Parathyroid adenoma (tissue), 2 donors: ENCODE results near the gene NAA40.

ENCODE experiments used
- H2AFZ ChIP-seq: fragments of 300-600 bp; sonication (generic); one replicate; pipeline ENCODE4 v1.7.0; 2017; ENCODE audit warnings: antibody characterized with exemption, mild to moderate bottlenecking
- H3K27ac ChIP-seq: fragments of 300-600 bp; sonication (generic); one replicate; pipeline ENCODE4 v1.7.0; 2017
- H3K27me3 ChIP-seq: fragments of 300-600 bp; sonication (generic); one replicate; pipeline ENCODE4 v1.7.0; 2017; ENCODE audit warnings: low read length; ENCODE audit not compliant: control insufficient read depth, insufficient read depth
- H3K36me3 ChIP-seq: fragments of 300-600 bp; sonication (generic); one replicate; pipeline ENCODE4 v1.7.0; 2017; ENCODE audit warnings: low read length; ENCODE audit not compliant: control insufficient read depth, insufficient read depth
- H3K4me1 ChIP-seq: fragments of 300-600 bp; sonication (generic); one replicate; pipeline ENCODE4 v1.7.0; 2017; ENCODE audit warnings: control low read depth
- H3K4me2 ChIP-seq: fragments of 300-600 bp; sonication (generic); one replicate; pipeline ENCODE4 v1.7.0; 2017; ENCODE audit warnings: low read length
- H3K4me3 ChIP-seq: fragments of 300-600 bp; sonication (generic); one replicate; pipeline ENCODE4 v1.7.0; 2017; ENCODE audit warnings: low read depth, low read length
- H3K79me2 ChIP-seq: fragments of 300-600 bp; sonication (generic); one replicate; pipeline ENCODE4 v1.7.0; 2017; ENCODE audit warnings: control low read depth
- H3K9ac ChIP-seq: fragments of 300-600 bp; sonication (generic); one replicate; pipeline ENCODE4 v1.7.0; 2017; ENCODE audit warnings: mild to moderate bottlenecking
- H3K9me3 ChIP-seq: fragments of 300-600 bp; sonication (generic); one replicate; pipeline ENCODE4 v1.7.0; 2017; ENCODE audit warnings: low read length; ENCODE audit not compliant: control insufficient read depth
- TF ChIP-seq, protein P1 (sequence below): fragments of 300-600 bp; sonication (generic); IDR thresholded peaks from one replicate; pipeline ENCODE4 v1.7.0; 2017; ENCODE audit warnings: antibody characterized with exemption, mild to moderate bottlenecking
- donor health status: primary hyperparathyroidism.

The NAA40 gene

DNA sequence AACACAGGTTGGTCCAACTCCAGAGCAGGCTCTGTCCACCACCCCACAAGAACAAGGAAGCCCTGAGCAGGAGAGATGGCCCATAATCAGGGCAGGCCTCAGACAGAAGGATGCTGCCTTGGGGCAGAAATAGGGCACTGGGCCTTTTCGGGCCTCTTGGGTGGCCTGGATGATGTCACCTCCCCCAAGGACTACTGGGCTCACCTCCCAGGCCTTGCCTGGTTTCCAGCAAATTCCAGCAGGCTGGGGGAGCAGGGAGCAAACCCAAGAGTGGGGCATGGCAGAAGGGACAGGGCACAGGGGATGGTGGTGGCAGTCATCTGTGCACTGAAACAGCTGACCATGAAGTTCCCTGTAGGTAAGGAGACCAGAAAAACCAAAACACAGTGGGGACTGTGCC lies 5.3 kb upstream of the NAA40 start:
- Histone ChIP-seq H3K27ac (no peak overlapping the region), H3K9ac (no peak overlapping the region), H3K9me3 (no peaks in the 10 kb centered on the region), H3K27me3 (no peaks in the 10 kb centered on the region), H3K4me1 (no peaks in the 10 kb centered on the region), H3K79me2 (no peaks in the 10 kb centered on the region), H2AFZ (no peak overlapping the region), H3K4me2 (no peak overlapping the region), H3K4me3 (no peak overlapping the region), H3K36me3 (no peaks in the 10 kb centered on the region)
- TF ChIP-seq, protein P1, sequence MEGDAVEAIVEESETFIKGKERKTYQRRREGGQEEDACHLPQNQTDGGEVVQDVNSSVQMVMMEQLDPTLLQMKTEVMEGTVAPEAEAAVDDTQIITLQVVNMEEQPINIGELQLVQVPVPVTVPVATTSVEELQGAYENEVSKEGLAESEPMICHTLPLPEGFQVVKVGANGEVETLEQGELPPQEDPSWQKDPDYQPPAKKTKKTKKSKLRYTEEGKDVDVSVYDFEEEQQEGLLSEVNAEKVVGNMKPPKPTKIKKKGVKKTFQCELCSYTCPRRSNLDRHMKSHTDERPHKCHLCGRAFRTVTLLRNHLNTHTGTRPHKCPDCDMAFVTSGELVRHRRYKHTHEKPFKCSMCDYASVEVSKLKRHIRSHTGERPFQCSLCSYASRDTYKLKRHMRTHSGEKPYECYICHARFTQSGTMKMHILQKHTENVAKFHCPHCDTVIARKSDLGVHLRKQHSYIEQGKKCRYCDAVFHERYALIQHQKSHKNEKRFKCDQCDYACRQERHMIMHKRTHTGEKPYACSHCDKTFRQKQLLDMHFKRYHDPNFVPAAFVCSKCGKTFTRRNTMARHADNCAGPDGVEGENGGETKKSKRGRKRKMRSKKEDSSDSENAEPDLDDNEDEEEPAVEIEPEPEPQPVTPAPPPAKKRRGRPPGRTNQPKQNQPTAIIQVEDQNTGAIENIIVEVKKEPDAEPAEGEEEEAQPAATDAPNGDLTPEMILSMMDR = no peak

DNA sequence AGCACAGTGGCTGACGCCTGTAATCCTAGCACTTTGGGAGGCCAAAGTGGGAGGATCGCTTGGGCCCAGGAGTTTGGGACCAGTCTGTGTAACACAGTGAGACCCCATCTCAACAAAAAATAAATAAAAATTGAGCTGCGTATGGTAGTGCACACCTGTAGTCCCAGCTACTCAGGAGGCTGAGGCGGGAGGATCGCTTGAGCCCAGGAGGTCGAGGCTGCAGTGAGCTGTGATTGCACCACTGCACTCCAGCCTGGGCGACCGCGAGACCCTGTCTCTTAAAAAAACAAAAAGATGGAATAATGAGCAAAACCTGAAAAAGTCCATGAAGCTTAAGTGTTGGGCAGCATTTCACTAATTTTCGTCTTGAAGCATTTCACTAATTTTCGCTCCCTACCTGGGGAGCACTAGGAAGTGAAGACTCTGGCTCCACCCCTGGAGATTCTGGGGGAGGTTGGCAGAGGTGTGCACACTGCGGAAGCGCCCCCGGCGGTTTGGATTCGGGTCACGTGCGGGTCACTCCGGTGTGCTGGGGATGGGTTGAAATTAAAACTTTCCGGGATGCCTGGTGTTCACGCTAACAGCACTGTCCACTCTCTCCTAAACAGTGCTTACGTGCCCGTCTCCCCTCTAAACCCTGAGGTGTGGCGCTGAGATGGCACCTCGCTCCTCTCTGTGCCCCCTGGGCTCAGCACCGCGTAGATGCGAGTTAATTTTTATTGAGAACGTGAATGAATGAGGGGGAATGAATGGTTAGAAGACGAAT lies 906 bp upstream of the NAA40 start:
- Histone ChIP-seq H3K27ac (peak overlapping the region; percentile 58), H3K4me3 (peak overlapping the region; percentile 49)
- TF ChIP-seq, protein P1 = no peak

DNA sequence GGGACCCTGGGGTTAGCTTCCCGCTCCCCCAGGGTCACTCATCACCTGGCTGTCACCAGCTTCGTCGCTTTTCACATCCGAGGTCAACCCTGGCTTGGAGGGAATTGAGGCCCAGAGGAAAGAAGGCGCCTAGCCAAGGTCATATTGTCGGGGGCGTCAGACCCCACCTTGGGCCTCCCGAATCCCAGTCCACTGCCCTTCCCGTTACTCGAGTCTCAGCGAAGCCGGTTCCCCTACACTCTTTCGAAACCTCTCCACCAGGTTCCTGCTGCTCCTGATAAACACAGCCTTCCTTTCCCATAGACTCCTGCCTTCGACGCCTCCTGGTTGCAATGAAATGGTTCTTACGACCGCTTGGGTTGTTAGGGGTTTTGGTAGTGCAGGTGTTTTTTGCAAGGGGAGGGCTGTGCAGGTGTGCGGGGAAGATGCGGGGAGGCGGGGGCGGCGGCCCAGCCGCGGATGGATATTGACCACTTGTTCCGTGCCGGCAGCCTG lies 642 bp downstream of the NAA40 start:
- Histone ChIP-seq H3K9me3 (no peaks in the 10 kb centered on the region), H3K79me2 (peaks cover 3% of the 10 kb centered on the region), H3K4me1 (peaks cover 3% of the 10 kb centered on the region), H3K36me3 (no peaks in the 10 kb centered on the region), H3K27ac (peak overlapping the region; percentile 56), H3K9ac (peak overlapping the region; percentile 37), H2AFZ (peak overlapping the region; percentile 53), H3K4me2 (peak overlapping the region; percentile 82), H3K4me3 (peak overlapping the region; percentile 62), H3K27me3 (no peaks in the 10 kb centered on the region)
- TF ChIP-seq, protein P1 = no peak

More for the DNA sequence above, 906 bp upstream of the NAA40 start:
- Histone ChIP-seq H3K4me1 (peaks cover 3% of the 10 kb centered on the region), H3K9me3 (no peaks in the 10 kb centered on the region), H3K27me3 (no peaks in the 10 kb centered on the region), H3K4me2 (peak overlapping the region; percentile 82), H3K36me3 (no peaks in the 10 kb centered on the region), H2AFZ (peak overlapping the region; percentile 79), H3K9ac (no peak overlapping the region), H3K79me2 (no peaks in the 10 kb centered on the region)

GRCh38 chr11:63940786-63941185 lies 2.0 kb downstream of the NAA40 start:
- peak overlapping the region; percentile 55 for H3K4me2 ChIP-seq
- H3K4me3 ChIP-seq = peak overlapping the region; percentile 11
- no peaks in the 10 kb centered on the region for H3K27me3 ChIP-seq
- peak overlapping the region; percentile 19 for H3K27ac ChIP-seq
- TF ChIP-seq, protein P1 = no peak
- peaks cover 9% of the 10 kb centered on the region for H3K4me1 ChIP-seq
- no peak overlapping the region for H2AFZ ChIP-seq
- H3K79me2 ChIP-seq = peaks cover 3% of the 10 kb centered on the region
- H3K9me3 ChIP-seq = no peaks in the 10 kb centered on the region
- no peak overlapping the region for H3K9ac ChIP-seq
- no peaks in the 10 kb centered on the region for H3K36me3 ChIP-seq
